Small intestine (tissue), 7 donors: Measurements from ENCODE around the gene CEP192. TPM values are rescaled to one million over a fixed set of nuclear protein-coding genes. Genes with fewer than 3 reads are reported as not detected.

ENCODE experiments used
- DNase-seq, 2 donors: peaks; one replicate each; pipeline versions ENCODE4 v3.0.0 to v3.0.0-alpha.2; 2013
- FAIRE-seq: peaks from 2 replicates; lab custom pipeline; 2012; peaks lifted over from hg19 to GRCh38; lab: Jason Lieb, UNC
- H3K27ac ChIP-seq, 3 donors: one replicate each; pipeline ENCODE4 v1.5.1; 2013; ENCODE audit warnings: low read length in 2 of 3, mild to moderate bottlenecking in 2 of 3, control low read depth in 1 of 3, inconsistent platforms in 1 of 3, low read depth in 1 of 3, moderate library complexity in 1 of 3
- H3K27me3 ChIP-seq, 3 donors: one replicate each; pipeline ENCODE4 v1.6.1; 2013; ENCODE audit warnings: low read length in 3 of 3, inconsistent platforms in 1 of 3; ENCODE audit not compliant: control insufficient read depth in 3 of 3, insufficient read depth in 3 of 3
- H3K36me3 ChIP-seq, 3 donors: one replicate each; pipeline ENCODE4 v1.6.1; 2013; ENCODE audit warnings: low read length in 3 of 3, inconsistent platforms in 1 of 3, low read depth in 1 of 3, mild to moderate bottlenecking in 1 of 3, moderate library complexity in 1 of 3; ENCODE audit not compliant: control insufficient read depth in 3 of 3, insufficient read depth in 2 of 3
- H3K4me1 ChIP-seq, 3 donors: one replicate each; pipeline ENCODE4 v1.6.1; 2013; ENCODE audit warnings: low read length in 2 of 3, inconsistent platforms in 1 of 3, low read depth in 1 of 3, mild to moderate bottlenecking in 1 of 3, moderate library complexity in 1 of 3; ENCODE audit not compliant: control insufficient read depth in 3 of 3, insufficient read depth in 2 of 3
- H3K4me3 ChIP-seq, 3 donors: one replicate each; pipeline ENCODE4 v1.5.1; 2013; ENCODE audit warnings: low read length in 3 of 3, control low read depth in 1 of 3, inconsistent platforms in 1 of 3, low read depth in 1 of 3, mild to moderate bottlenecking in 1 of 3, moderate library complexity in 1 of 3
- H3K9me3 ChIP-seq, 2 donors: one replicate each; pipeline ENCODE4 v1.6.1; 2013; ENCODE audit warnings: low read depth in 1 of 2, low read length in 1 of 2; ENCODE audit not compliant: control insufficient read depth in 2 of 2, insufficient read depth in 1 of 2
- WGBS, 3 donors: extraction: QIAGEN DNeasy Blood & Tissue Kit; methylation state at CpG; one replicate each; pipeline ENCODE4 v1.1.7; 2013; 5-methylcytosine and 5-hydroxymethylcytosine counted together
- polyA plus RNA-seq, 4 donors: library from polyadenylated mRNA; stranded (reverse) in 3 of 4; unstranded in 1 of 4; fragments of 200-250 nt in 3 of 4; fragments of 120-200 nt in 1 of 4; gene quantifications; one replicate each; pipeline versions ENCODE4 v1.2.1 to v1.2.3, GENCODE V29; 2013
- donor health status: healthy with polysubstance abuse.
- donor health status: control.
- donor health status: control.
- donor health status: Bipolar disorder and iron deficiency.
- donor health status: healthy.

CEP192 gene
- polyA plus RNA-seq, 4 donors: 9.6 to 29.3 (median 12.4) TPM

DNA sequence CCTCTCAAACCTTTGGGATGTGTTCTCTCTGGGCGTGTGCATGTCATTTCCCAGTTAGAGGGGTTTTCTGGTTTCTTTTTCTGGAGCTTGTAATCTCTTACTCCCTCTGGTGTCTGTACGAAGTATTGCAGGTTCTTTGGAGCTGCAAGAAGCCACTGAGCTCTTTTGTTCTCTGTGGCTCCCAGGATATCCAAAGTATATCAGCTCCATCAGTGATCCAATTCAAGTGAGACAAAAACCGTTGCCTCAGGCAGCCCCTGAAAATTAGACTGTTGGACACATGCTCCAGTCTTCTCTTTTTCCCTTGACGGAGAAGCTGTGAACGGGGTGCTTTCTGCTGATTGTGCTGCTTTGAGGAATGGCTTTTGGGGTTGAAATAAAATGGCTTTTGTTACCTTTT, 168.4 kb downstream of the CEP192 start:
- DNase-seq: peak; percentile 65 to 71
- Histone ChIP-seq H3K9me3 (peaks cover 0 to 19% of the 10 kb centered on the region in 2 donors), H3K27me3 (no peaks in the 10 kb centered on the region), H3K4me3 (no peak overlapping the region), H3K27ac (no peak overlapping the region), H3K4me1 (no peaks in the 10 kb centered on the region), H3K36me3 (no peaks in the 10 kb centered on the region)
- no peak for FAIRE-seq
- WGBS, 3 donors: 40 to 54% (median 44%) methylated on average over 5 of the region's 5 CpGs

DNA sequence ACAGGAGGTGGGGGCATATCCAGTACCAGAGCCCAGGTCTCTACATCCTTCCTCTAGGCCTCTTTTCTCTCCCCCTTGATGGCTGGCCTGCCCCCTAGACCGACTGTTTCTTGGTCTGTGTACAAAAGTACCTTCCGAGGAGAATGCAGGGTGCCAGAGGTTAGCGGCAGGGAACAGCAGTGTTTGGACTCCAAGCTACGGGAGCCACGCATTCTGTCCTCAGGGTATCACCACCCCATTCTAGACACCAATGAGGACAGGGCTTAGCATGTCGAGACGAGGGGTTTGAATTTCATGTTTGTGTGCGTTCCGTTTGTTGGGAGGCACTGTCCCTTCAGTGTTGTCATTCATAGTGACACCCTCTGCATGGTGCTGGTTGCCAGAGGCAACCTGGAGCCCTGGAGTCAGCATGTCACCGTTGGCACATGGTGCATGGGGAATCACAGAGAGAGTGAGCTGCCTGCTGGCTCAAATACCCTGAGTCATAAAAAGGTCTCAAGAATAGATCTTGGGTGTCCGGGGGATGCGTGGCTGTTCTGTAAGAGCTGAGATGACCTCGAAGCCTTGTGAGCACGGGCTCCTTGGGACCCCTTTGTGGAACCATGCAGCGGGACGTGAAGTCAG, 170.2 kb downstream of the CEP192 start:
- H3K36me3 ChIP-seq: no peaks in the 10 kb centered on the region
- no peak for FAIRE-seq
- H3K4me1 ChIP-seq: no peaks in the 10 kb centered on the region
- H3K4me3 ChIP-seq: no peak overlapping the region
- H3K9me3 ChIP-seq: peaks cover 0 to 24% of the 10 kb centered on the region in 2 donors
- H3K27ac ChIP-seq: no peak overlapping the region
- whole genome bisulfite sequencing, 3 donors: 85 to 94% (median 87%) methylated on average over 16 of the region's 16 CpGs
- no peak for DNase-seq
- H3K27me3 ChIP-seq: no peaks in the 10 kb centered on the region

DNA sequence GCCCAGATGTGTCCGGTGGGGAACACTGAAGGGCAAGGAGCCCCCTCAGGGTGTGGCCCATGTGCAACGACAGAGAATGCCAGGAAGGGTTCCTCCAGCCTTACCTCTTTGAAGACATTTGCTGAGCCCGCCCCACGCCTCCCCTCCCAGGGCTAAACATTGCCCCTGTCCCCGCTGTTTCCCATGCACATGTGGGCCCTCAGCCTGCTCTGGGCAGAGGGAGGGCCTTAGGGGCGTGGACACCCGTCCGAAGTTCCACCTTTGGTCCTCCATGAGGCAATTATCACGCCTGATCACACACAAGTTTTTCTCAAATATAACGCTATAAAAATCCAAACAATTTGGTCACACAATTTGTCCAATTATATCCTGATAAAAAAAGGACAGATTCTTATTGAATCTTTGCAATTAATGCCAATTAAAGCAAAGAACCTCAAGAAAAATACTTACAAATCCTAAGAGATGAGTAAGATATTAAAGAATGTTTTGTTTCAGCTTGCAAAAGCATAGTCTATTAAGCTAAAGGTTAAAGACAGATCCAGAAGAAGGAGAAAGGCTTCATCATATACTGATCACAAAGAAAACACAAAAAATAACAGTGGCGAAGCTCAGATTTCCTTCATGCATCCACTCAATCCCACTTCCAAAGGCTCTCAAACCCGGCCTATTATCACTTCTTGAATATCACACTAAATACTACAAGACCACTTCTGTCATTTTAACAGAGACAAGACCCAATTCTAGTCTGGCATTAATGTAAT, 172.2 kb downstream of the CEP192 start:
- WGBS, 3 donors: 48 to 84% (median 59%) methylated on average over 12 of the region's 12 CpGs
- no peak for FAIRE-seq

GRCh38 chr18:13164406-13164805, 173.2 kb downstream of the CEP192 start:
- Histone ChIP-seq H3K9me3 (peaks cover 0 to 5% of the 10 kb centered on the region in 2 donors), H3K4me1 (no peaks in the 10 kb centered on the region), H3K27ac (no peak overlapping the region), H3K36me3 (no peaks in the 10 kb centered on the region), H3K27me3 (no peaks in the 10 kb centered on the region), H3K4me3 (no peak overlapping the region)
- 89 to 94% (median 94%) methylated on average over 13 of the region's 13 CpGs for WGBS, 3 donors
- no peak for DNase-seq
- no peak for FAIRE-seq

More for the DNA sequence above, 172.2 kb downstream of the CEP192 start:
- Histone ChIP-seq H3K27ac (no peak overlapping the region), H3K36me3 (no peaks in the 10 kb centered on the region), H3K4me3 (no peak overlapping the region), H3K27me3 (no peaks in the 10 kb centered on the region), H3K4me1 (no peaks in the 10 kb centered on the region), H3K9me3 (peaks cover 0 to 9% of the 10 kb centered on the region in 2 donors)
- DNase-seq: no peak

DNA sequence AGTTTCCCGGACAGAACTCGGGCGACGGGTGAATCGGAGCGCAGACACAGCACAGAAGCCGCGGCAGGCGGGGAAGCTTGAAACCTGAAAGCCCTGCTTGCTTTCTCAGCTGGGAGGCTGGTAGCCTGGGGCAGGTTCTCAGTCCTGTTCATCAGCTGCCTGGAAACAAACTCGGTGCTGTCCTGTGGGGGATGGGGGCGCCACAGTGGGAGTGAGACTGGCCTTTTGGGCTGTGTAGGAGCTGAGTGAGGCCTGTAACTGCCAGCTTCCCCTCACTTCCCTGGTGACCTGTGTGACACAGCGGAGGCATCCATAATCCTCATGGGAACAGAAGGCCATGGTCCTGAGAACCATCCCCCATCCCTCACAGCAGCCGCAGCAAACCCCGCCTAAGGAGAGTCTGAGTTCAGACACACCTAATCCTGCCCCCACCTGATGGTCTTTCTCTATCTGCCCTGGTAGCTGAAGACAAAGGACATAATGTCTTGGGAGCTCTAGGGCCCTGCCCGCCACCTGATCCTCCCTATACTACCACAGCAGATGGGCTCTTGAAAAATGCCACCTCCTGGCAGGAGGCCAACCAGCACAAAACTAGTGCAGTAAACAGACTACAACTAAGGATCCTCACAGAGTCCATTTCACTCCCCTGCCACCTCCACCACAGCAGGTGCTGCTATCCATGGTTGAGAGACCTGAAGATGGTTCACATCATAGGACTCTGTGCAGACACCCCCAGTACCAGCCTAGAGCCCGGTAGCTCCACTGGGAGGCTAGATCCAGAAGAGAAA, 174.7 kb downstream of the CEP192 start:
- 91 to 93% (median 91%) methylated on average over 16 of the region's 16 CpGs for WGBS, 3 donors
- Histone ChIP-seq H3K4me1 (no peaks in the 10 kb centered on the region), H3K4me3 (no peak overlapping the region), H3K27me3 (no peaks in the 10 kb centered on the region), H3K9me3 (peaks cover 0 to 5% of the 10 kb centered on the region in 2 donors), H3K36me3 (no peaks in the 10 kb centered on the region), H3K27ac (no peak overlapping the region)
- FAIRE-seq (no peak), DNase-seq (peak in 1 of 2 donors; percentile 11)

DNA sequence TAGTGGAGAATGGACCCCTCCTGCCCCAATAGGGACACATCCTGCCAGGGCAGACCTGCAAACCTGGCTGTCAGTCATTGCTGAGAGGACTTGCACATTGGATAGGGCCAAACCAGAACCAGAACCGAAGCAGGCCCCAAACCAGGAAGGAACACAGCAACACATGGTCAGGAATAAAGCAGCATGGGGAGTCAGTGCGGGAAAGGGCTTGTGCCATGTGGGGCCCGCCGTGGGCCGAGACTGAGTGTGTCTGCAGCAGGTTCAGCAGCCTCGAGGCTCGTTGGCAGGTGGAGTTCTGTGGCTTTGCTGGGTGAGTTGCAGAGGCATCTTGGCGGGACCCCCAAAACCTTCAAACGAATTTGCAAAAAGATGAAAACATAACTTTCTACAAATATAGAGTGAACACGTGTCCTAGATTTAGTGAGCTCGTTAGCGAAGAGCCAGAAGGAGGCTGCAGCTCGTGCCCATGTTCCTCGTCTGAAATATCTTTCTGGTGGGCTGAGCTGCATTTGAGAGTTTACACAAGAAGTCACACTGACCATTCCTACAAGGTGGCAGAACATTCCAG, 182.5 kb downstream of the CEP192 start:
- DNase-seq: no peak
- WGBS, 3 donors: 86 to 90% (median 86%) methylated on average over 14 of the region's 14 CpGs
- Histone ChIP-seq H3K9me3 (no peaks in the 10 kb centered on the region), H3K4me3 (no peak overlapping the region), H3K4me1 (peaks cover 0 to 7% (median 4%) of the 10 kb centered on the region in 3 donors), H3K27ac (no peak overlapping the region), H3K27me3 (no peaks in the 10 kb centered on the region), H3K36me3 (no peaks in the 10 kb centered on the region)
- no peak for FAIRE-seq
